ENCODE measurements around the gene ELP1. TPM values are rescaled to one million over a fixed set of nuclear protein-coding genes. Genes with fewer than 3 reads are reported as not detected.
"Not testable (repeated sequence)": the region's sequence is repeated elsewhere in the genome, so short reads cannot be mapped to it uniquely, and the experiment has no call there.

The ELP1 gene
- polyA plus RNA-seq (2013, experiment 1 of 2; ENCODE audit: insufficient read length), result 26.3 TPM
- 24.4 TPM for polyA plus RNA-seq (2013, experiment 2 of 2; ENCODE audit: insufficient read length)

- peak; percentile 96 for DNase-seq
These were observed at the start of gene ELP1 for GRCh38 chr9:108933718-108934322. TSS of gene ELP1 (minus strand) at chr9:108934124. CDS start at chr9:108931146, 2,978 bp downstream.

GRCh38 chr9:108980893-108981292 is 47.0 kb upstream of the ELP1 start:
- DNase-seq, result no peak

- DNase-seq, result no peak
These were observed 44.3 kb upstream of the ELP1 start for GRCh38 chr9:108978205-108978604.

- DNase-seq, result no peak
These were observed 40.0 kb upstream of the ELP1 start for GRCh38 chr9:108973895-108974294.

- DNase-seq, result no peak
These were observed 38.8 kb upstream of the ELP1 start for GRCh38 chr9:108972626-108973209.

GRCh38 chr9:108972186-108972585 is 38.3 kb upstream of the ELP1 start:
- DNase-seq, result no peak

GRCh38 chr9:108971392-108971791 is 37.5 kb upstream of the ELP1 start:
- not testable (repeated sequence) for DNase-seq

GRCh38 chr9:108967916-108968315 is 34.0 kb upstream of the ELP1 start:
- DNase-seq, result no peak

- peak; percentile 31 for DNase-seq
These were observed 29.7 kb upstream of the ELP1 start for GRCh38 chr9:108963459-108964143.

- DNase-seq, result no peak
These were observed 27.2 kb upstream of the ELP1 start for GRCh38 chr9:108961151-108961550.

- no peak for DNase-seq
These were observed 26.4 kb upstream of the ELP1 start for GRCh38 chr9:108960331-108960730.

GRCh38 chr9:108956631-108957026 is 22.7 kb upstream of the ELP1 start:
- DNase-seq, result no peak

GRCh38 chr9:108956022-108956630 is 22.2 kb upstream of the ELP1 start:
- no peak for DNase-seq

- peak; percentile 56 for DNase-seq
These were observed 20.2 kb upstream of the ELP1 start for GRCh38 chr9:108953983-108954574.

- DNase-seq, result no peak
These were observed 17.7 kb upstream of the ELP1 start for GRCh38 chr9:108951578-108951977.

GRCh38 chr9:108950168-108950567 is 16.2 kb upstream of the ELP1 start:
- no peak for DNase-seq

GRCh38 chr9:108939975-108940374 is 6.1 kb upstream of the ELP1 start:
- DNase-seq, result no peak

GRCh38 chr9:108937561-108938305 is 3.8 kb upstream of the ELP1 start:
- DNase-seq, result no peak

- peak; percentile 82 for DNase-seq
These were observed 484 bp upstream of the ELP1 start, which contains the start of gene ABITRAM for GRCh38 chr9:108934323-108934893. TSS of gene ABITRAM (plus strand) at chr9:108934400. CDS start at chr9:108934487, 87 bp downstream.

- peak; percentile 8 for DNase-seq
These were observed 650 bp downstream of the ELP1 start for GRCh38 chr9:108933231-108933717.

- no peak for DNase-seq
These were observed 5.5 kb downstream of the ELP1 start for GRCh38 chr9:108928386-108928785.

- no peak for DNase-seq
These were observed 9.5 kb downstream of the ELP1 start for GRCh38 chr9:108924466-108924865.

Data from fibroblast of skin of back (primary cell).